GM18505 (cell line): ENCODE measurements around the gene PIK3CA.
"Not testable (repeated sequence)": the region's sequence is repeated elsewhere in the genome, so short reads cannot be mapped to it uniquely, and the experiment has no call there.

Source experiments
- ATAC-seq: cut with Tn5 transposase; IDR thresholded peaks from one replicate; pipeline ENCODE4 v1.9.1; 2021; ENCODE audit not compliant: unreplicated experiment
- POLR2A ChIP-seq: IDR thresholded peaks from 4 replicates; pipeline ENCODE4 v1.6.1; 2011; ENCODE audit warnings: borderline replicate concordance; ENCODE audit not compliant: insufficient read depth, insufficient read length; ENCODE audit errors: extremely low read depth

Gene PIK3CA

DNA sequence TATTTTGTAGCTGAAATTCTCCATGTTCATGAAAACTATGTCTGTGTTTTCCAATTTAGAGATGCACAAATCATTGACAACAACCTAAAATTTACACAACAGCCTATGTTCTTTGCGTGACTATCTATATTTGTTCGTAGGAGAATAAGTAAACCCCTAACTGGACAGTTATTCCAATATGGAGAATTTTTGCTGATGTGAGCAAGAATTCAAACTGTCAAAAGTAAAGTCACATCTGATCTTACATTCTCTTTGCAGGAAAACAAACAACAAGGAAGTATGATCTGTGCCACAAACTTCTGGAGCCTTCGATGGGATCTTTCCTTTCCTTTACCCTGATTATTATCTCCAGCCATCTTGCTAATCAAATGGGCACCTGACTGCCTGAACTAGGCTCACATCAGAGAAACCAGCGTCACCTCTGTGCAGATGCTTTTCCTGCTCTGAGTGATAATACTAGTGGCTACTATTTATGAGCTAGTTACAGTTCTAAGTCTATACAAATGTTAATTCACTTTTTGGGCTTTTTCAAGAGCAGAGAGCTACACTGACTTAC lies 121.1 kb downstream of the PIK3CA start:
- ATAC-seq, result no peak
- TF ChIP-seq POLR2A, result no peak

DNA sequence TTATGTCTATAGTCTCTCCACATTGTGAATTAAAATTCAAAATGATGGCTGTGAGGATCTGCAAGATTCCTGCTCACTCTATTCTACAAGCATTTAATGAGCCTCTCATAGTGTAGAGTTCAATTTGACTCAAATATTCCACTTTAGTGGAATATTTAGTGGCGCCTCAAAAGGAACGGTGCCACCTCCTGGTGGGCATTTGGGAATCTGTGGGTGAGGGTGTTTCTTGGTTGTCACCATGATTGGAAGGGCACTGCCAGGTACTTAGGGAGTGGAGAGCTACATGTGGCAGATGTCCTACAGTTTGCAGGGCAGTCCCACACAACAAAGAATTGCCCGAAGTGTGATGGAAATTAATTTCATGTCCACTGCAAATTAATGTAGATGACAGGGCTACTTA lies 124.2 kb downstream of the PIK3CA start:
- no peak for TF ChIP-seq POLR2A
- ATAC-seq, result no peak

DNA sequence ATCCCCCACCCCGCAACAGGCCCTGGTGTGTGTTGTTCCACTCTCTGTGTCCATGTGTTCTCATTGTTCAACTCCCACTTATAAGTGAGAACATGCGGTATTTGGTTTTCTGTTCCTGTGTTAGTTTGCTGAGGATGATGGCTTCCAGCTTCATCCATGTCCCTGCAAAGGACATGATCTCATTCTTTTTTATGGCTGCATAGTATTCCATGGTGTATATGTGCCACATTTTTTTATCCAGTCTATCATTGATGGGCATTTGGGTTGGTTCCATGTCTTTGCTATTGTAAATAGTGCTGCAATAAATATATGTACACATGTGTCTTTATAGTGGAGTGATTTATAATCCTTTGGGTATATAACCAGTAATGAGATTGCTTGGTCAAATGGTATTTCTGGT lies 126.3 kb downstream of the PIK3CA start:
- ATAC-seq, result not testable (repeated sequence)

DNA sequence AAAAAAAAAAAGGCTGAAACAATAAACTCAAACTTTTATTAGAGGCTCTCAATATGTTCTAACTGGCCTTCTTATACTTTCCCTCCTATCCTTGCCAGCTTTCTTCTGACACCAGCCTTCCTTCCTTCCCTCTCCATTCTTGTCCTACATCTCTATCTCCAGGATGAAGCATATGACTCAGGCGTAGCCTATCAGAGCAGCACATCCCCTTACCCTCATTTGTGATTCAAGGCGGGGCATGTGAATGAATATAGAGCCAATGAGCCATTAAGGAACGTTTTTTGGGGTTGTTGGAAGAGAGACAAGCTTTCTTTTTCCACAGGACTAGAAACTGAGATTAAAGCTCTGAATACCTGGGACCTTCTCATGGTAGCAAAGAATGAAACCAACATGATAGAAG lies 127.8 kb downstream of the PIK3CA start:
- ATAC-seq, result no peak
- no peak for TF ChIP-seq POLR2A

DNA sequence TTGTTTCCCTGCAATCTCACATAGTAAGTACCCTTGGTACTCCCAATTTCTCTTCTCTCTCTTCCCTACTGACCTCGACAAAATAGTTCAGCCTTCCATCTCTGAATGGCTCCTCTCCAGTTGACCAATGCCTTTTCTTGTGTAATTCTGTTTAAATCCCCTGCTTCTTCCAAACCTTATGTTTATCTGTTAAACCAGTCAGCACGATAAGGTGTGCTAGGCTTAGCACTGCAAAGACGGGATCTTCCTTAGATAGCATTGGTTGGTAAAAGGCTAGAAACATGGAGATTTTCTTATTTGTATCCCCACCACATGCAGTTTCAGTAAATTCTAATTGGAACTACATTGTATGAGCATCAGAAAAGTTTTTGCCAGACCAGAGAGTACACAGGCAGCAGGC lies 128.6 kb downstream of the PIK3CA start:
- ATAC-seq, result no peak
- TF ChIP-seq POLR2A, result no peak

DNA sequence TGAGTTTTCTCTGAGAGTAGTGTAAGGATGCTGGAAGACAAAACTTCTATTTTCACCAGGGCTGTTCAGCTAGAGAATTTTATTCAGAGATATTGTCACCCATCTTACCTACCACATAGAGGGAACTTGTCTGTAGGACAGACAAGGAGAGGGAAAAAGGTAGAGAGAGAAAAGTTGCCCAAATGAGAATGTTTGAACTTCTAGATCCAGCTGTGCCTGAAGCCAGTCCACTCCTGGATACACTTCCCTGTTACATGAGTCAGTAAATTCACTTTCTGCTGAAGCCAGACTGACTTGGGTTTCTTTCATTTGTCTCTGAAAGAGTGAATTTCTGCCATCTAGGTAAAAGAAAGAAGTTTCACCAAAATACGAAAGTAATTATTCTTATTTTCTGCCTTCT lies 130.0 kb downstream of the PIK3CA start:
- no peak for ATAC-seq
- TF ChIP-seq POLR2A, result no peak

DNA sequence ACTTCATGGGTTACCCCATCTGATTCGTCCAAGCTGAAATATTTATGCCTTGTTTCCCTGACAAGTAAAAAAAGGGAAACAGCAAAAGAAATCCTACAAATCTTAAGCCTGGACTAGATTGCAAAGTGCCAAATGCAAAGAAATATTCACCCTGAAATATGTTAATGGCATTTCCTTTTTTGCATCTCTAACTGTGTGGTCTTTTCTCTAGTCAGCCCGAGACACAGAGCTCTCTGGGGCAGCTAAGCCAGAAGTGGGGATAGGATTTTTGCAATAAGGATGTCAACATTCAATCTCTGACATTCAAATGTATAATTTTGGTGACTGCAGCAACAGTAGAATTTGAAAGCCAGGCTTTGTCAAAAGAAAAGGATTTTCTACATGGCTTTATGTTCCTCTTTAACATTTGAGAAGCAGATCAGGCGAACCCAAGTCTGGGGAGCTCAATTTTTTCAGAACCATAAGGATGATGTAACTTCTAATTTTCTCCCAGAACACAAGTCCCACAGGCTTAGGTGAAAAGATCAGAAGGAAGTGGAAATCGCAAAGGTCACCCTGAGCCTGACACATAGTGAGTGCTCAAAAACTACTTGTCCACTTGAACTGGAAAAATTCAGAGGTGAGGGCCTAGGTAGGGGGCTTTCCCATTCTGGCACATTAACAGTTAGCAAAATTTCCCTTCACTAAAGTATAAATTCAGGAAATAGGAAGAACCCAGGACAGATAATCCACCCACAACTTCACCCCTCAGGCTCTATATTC lies 131.0 kb downstream of the PIK3CA start:
- no peak for TF ChIP-seq POLR2A
- ATAC-seq, result no peak

DNA sequence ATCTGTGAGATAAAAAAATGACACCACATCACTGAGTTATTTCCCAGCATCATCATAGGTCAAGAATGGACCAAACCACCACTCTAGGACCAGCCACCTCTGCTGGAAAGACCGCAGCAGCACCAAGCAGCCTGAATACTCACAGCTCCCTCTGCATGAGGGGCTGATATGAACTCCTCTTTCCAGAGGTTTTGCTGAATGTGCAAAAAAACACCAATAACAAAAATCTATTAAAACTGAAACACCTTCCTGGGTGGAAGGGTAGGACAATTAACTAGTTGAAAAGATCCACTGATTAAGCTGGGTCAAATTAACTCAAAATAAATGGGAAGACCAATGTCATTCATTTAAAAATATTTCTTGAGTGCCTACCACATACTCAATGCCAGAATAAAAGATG lies 131.7 kb downstream of the PIK3CA start:
- ATAC-seq, result no peak
- TF ChIP-seq POLR2A, result no peak

DNA sequence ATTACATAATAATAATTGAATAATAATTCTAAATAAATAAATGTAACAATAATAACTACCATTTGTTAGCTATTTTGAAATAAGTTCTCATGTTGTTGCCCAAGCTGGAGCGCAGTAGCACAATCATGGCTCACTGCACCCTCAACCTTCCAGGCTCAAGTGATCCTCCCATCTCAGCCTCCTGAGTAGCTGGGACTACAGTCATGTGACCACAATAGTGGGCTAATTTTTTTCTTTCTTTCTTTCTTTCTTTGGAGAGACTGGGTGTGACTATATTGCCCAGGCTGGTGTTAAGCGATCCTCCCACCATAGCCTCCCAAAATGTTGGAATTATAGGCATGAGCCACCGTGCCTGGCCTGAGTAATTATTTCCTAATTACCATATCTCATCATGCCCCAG lies 133.7 kb downstream of the PIK3CA start:
- TF ChIP-seq POLR2A, result no peak
- ATAC-seq, result no peak

DNA sequence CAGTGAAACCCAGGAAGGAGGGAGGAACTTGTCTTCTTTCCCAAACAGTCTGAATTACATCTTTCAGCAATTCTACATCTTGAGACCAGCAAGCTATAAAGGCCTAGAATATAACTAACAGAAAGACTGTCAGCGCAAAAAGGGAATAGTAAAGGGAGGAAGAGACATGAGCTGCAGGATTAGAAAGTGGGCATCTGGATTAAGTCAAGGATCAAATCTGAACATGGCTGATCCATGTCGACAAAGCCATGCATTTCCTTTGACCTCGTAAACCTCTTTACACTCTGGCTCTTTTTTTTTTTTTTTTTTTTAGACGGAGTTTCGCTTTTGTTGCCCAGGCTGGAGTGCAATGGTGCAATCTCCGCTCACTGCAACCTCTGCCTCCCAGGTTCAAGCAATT lies 138.2 kb downstream of the PIK3CA start:
- no peak for TF ChIP-seq POLR2A

DNA sequence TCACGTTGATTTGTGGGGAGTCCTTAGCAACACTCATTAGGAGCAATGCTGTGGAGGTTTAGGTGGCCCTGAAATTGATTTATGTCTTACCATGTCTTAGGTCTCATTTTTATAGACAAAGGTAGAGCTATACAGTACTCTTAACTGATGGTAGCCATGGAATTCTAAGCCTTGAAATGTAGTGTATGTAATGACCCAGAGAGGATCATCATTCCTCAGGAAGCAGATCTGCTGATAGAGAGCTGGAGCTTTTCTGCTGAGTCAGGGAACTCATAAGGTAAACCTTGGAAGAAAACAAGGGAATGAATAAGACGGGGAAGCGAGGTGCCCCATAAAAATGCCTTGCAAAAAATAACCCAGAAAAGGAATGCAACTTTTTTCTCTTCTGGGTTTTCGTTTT lies 140.7 kb downstream of the PIK3CA start:
- ATAC-seq, result no peak
- no peak for TF ChIP-seq POLR2A

More for the DNA sequence above, 138.2 kb downstream of the PIK3CA start:
- no peak for ATAC-seq

DNA sequence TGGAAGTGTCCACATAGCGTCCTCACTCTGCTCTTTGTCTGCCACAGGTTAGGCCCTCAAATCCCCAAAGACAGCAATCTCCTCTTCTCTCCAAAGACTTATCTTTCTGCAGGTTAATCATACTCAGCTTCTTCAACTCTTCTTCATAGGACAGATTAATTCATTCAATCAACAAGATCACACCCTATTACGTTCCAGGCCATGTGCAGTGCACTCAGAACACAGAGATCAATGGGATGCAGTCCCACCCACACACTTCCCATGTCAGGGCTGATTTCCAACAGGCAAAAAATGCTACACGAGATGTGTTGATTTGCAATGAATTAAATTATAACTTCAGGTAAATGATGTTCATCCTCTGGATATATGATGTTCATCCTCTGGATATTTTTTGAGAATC lies 141.1 kb downstream of the PIK3CA start:
- no peak for ATAC-seq
- TF ChIP-seq POLR2A, result no peak
